ENCODE data around the gene ERP27. TPM values are rescaled to one million over a fixed set of nuclear protein-coding genes. Genes with fewer than 3 reads are reported as not detected.

ERP27 gene
- total RNA-seq, 1 experiment from 2014 or later: not detected

DNA sequence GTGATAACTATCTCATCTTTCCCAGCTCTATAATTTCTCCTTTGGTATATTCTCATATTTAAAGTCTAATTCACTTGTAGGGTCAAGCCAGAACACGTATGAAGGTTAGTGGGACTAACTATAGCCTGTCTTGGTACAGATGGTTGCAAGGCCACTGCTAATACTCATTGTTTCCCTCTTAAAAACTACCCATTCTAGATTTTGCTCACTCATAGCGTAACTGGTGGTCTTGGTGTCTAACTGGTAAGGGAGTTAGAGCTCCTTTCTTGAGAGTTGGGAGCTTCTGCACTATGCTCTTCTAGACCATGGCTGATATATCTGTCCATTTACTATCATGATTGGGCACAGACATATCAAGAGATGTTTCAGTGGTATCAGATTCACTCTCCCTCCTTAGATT lies 61.5 kb downstream of the ERP27 start (continued):
- no peak for TF ChIP-seq ZNF532 (CRISPR knock-in tag; IDR thresholded peaks at IDR 0.05; ENCODE audit: borderline replicate concordance)
- no peak for TF ChIP-seq ZBTB21 (CRISPR knock-in tag; IDR thresholded peaks at IDR 0.05; ENCODE audit: borderline replicate concordance)
- no peak for TF ChIP-seq ERG (CRISPR knock-in tag; IDR thresholded peaks at IDR 0.05)

GRCh38 chr12:14874882-14875281 lies 63.5 kb downstream of the ERP27 start:
- ChIA-PET CTCF (no interaction called here), POLR2A (no interaction called here)
- no peaks in the 10 kb centered on the region for H3K36me3 Mint-ChIP-seq
- DNase-seq (ENCODE audit: low spot score) (no peak), ATAC-seq (no peak)
- H3K27ac Mint-ChIP-seq: no peak overlapping the region
- no peak overlapping the region for H3K4me3 Mint-ChIP-seq
- no peaks in the 10 kb centered on the region for H3K4me1 Mint-ChIP-seq
- no peaks in the 10 kb centered on the region for H3K9me3 Mint-ChIP-seq
- no peak for TF ChIP-seq MYBL2 (CRISPR knock-in tag; IDR thresholded peaks at IDR 0.05)
- TF ChIP-seq, protein P1, sequence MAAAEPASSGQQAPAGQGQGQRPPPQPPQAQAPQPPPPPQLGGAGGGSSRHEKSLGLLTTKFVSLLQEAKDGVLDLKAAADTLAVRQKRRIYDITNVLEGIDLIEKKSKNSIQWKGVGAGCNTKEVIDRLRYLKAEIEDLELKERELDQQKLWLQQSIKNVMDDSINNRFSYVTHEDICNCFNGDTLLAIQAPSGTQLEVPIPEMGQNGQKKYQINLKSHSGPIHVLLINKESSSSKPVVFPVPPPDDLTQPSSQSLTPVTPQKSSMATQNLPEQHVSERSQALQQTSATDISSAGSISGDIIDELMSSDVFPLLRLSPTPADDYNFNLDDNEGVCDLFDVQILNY (CRISPR knock-in tag; IDR thresholded peaks at IDR 0.05): no peak
- TF ChIP-seq, protein P2, sequence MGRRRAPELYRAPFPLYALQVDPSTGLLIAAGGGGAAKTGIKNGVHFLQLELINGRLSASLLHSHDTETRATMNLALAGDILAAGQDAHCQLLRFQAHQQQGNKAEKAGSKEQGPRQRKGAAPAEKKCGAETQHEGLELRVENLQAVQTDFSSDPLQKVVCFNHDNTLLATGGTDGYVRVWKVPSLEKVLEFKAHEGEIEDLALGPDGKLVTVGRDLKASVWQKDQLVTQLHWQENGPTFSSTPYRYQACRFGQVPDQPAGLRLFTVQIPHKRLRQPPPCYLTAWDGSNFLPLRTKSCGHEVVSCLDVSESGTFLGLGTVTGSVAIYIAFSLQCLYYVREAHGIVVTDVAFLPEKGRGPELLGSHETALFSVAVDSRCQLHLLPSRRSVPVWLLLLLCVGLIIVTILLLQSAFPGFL (CRISPR knock-in tag; IDR thresholded peaks at IDR 0.05; ENCODE audit: borderline replicate concordance): no peak
- TF ChIP-seq GRHL2 (CRISPR knock-in tag; IDR thresholded peaks at IDR 0.05; ENCODE audit: insufficient replicate concordance, severe bottlenecking): no peak
- TF ChIP-seq ZNF263 (CRISPR knock-in tag; IDR thresholded peaks at IDR 0.05; ENCODE audit: low read depth): no peak
- TF ChIP-seq, protein P3, sequence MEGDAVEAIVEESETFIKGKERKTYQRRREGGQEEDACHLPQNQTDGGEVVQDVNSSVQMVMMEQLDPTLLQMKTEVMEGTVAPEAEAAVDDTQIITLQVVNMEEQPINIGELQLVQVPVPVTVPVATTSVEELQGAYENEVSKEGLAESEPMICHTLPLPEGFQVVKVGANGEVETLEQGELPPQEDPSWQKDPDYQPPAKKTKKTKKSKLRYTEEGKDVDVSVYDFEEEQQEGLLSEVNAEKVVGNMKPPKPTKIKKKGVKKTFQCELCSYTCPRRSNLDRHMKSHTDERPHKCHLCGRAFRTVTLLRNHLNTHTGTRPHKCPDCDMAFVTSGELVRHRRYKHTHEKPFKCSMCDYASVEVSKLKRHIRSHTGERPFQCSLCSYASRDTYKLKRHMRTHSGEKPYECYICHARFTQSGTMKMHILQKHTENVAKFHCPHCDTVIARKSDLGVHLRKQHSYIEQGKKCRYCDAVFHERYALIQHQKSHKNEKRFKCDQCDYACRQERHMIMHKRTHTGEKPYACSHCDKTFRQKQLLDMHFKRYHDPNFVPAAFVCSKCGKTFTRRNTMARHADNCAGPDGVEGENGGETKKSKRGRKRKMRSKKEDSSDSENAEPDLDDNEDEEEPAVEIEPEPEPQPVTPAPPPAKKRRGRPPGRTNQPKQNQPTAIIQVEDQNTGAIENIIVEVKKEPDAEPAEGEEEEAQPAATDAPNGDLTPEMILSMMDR (IDR thresholded peaks at IDR 0.05): no peak
- TF ChIP-seq ZNF232 (CRISPR knock-in tag; IDR thresholded peaks at IDR 0.05): no peak
- no peak for TF ChIP-seq RORB (CRISPR knock-in tag; IDR thresholded peaks at IDR 0.05)
- no peak for TF ChIP-seq KAT7 (CRISPR knock-in tag; IDR thresholded peaks at IDR 0.05; ENCODE audit: borderline replicate concordance)
- TF ChIP-seq NFATC4 (CRISPR knock-in tag; IDR thresholded peaks at IDR 0.05): no peak
- TF ChIP-seq, protein P4, sequence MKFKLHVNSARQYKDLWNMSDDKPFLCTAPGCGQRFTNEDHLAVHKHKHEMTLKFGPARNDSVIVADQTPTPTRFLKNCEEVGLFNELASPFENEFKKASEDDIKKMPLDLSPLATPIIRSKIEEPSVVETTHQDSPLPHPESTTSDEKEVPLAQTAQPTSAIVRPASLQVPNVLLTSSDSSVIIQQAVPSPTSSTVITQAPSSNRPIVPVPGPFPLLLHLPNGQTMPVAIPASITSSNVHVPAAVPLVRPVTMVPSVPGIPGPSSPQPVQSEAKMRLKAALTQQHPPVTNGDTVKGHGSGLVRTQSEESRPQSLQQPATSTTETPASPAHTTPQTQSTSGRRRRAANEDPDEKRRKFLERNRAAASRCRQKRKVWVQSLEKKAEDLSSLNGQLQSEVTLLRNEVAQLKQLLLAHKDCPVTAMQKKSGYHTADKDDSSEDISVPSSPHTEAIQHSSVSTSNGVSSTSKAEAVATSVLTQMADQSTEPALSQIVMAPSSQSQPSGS (CRISPR knock-in tag; IDR thresholded peaks at IDR 0.05; ENCODE audit: borderline replicate concordance, low read depth): no peak
- TF ChIP-seq, protein P5, sequence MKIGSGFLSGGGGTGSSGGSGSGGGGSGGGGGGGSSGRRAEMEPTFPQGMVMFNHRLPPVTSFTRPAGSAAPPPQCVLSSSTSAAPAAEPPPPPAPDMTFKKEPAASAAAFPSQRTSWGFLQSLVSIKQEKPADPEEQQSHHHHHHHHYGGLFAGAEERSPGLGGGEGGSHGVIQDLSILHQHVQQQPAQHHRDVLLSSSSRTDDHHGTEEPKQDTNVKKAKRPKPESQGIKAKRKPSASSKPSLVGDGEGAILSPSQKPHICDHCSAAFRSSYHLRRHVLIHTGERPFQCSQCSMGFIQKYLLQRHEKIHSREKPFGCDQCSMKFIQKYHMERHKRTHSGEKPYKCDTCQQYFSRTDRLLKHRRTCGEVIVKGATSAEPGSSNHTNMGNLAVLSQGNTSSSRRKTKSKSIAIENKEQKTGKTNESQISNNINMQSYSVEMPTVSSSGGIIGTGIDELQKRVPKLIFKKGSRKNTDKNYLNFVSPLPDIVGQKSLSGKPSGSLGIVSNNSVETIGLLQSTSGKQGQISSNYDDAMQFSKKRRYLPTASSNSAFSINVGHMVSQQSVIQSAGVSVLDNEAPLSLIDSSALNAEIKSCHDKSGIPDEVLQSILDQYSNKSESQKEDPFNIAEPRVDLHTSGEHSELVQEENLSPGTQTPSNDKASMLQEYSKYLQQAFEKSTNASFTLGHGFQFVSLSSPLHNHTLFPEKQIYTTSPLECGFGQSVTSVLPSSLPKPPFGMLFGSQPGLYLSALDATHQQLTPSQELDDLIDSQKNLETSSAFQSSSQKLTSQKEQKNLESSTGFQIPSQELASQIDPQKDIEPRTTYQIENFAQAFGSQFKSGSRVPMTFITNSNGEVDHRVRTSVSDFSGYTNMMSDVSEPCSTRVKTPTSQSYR (CRISPR knock-in tag; IDR thresholded peaks at IDR 0.05): no peak
- TF ChIP-seq ZNF121 (CRISPR knock-in tag; IDR thresholded peaks at IDR 0.05): no peak
- TF ChIP-seq NR1H2 (CRISPR knock-in tag; IDR thresholded peaks at IDR 0.05): no peak
- no peak for TF ChIP-seq ZNF396 (CRISPR knock-in tag; IDR thresholded peaks at IDR 0.05; ENCODE audit: borderline replicate concordance)
- TF ChIP-seq, protein P6, sequence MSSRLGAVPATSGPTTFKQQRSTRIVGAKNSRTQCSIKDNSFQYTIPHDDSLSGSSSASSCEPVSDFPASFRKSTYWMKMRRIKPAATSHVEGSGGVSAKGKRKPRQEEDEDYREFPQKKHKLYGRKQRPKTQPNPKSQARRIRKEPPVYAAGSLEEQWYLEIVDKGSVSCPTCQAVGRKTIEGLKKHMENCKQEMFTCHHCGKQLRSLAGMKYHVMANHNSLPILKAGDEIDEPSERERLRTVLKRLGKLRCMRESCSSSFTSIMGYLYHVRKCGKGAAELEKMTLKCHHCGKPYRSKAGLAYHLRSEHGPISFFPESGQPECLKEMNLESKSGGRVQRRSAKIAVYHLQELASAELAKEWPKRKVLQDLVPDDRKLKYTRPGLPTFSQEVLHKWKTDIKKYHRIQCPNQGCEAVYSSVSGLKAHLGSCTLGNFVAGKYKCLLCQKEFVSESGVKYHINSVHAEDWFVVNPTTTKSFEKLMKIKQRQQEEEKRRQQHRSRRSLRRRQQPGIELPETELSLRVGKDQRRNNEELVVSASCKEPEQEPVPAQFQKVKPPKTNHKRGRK (CRISPR knock-in tag; IDR thresholded peaks at IDR 0.05; ENCODE audit: borderline replicate concordance): no peak
- TF ChIP-seq FOXP1 (CRISPR knock-in tag; IDR thresholded peaks at IDR 0.05; ENCODE audit: borderline replicate concordance): no peak
- H3K27me3 Mint-ChIP-seq (ENCODE audit: low read depth): no peaks in the 10 kb centered on the region

Data from WTC11 (cell line).